Heart left ventricle (tissue), 16 donors: ENCODE measurements around the gene RBP2. TPM values are rescaled to one million over a fixed set of nuclear protein-coding genes. Genes with fewer than 3 reads are reported as not detected.

Experiments used
- ATAC-seq, 4 donors: fragments of 200-7000 bp; cut with Tn5 transposase; one replicate each; pipeline ENCODE4 v1.9.1; 2020 to 2022; ENCODE audit warnings: moderate library complexity in 4 of 4, mild to moderate bottlenecking in 3 of 4, moderate number of reproducible peaks in 1 of 4
- DNase-seq, 5 donors: peaks; one replicate each; pipeline ENCODE4 v3.0.0-alpha.2; 2020
- H3K27ac ChIP-seq, 12 donors: fragments of 200-600 bp; sonication (generic) in 4 of 12; one replicate each; pipeline versions ENCODE4 v1.5.0 to v1.8.0; 2016 to 2022; ENCODE audit warnings: mild to moderate bottlenecking in 2 of 12
- H3K27me3 ChIP-seq, 9 donors: fragments of 200-600 bp; sonication (generic) in 2 of 9; one replicate each; pipeline versions ENCODE4 v1.5.1 to v1.8.0; 2016 to 2022; ENCODE audit warnings: mild to moderate bottlenecking in 3 of 9
- H3K36me3 ChIP-seq, 9 donors: fragments of 200-600 bp; sonication (generic) in 2 of 9; one replicate each; pipeline versions ENCODE4 v1.5.0 to v1.8.0; 2018 to 2022; ENCODE audit warnings: mild to moderate bottlenecking in 2 of 9
- H3K4me1 ChIP-seq, 12 donors: fragments of 200-600 bp; sonication (generic) in 4 of 12; one replicate each; pipeline versions ENCODE4 v1.5.0 to v1.8.0; 2016 to 2022; ENCODE audit warnings: mild to moderate bottlenecking in 3 of 12
- H3K4me3 ChIP-seq, 12 donors: fragments of 200-600 bp; sonication (generic) in 4 of 12; one replicate each; pipeline versions ENCODE4 v1.5.0 to v1.8.0; 2017 to 2022; ENCODE audit warnings: mild to moderate bottlenecking in 9 of 12, moderate library complexity in 4 of 12
- H3K9me3 ChIP-seq, 12 donors: fragments of 200-600 bp; sonication (generic) in 4 of 12; one replicate each; pipeline versions ENCODE4 v1.5.0 to v1.8.0; 2016 to 2022; ENCODE audit warnings: mild to moderate bottlenecking in 1 of 12
- CTCF ChIP-seq, 12 donors: fragments of 200-600 bp; sonication (generic) in 4 of 12; IDR thresholded peaks; one replicate each; pipeline versions ENCODE4 v1.5.0 to v1.8.0; 2018 to 2022; ENCODE audit warnings: antibody characterized with exemption in 12 of 12, mild to moderate bottlenecking in 5 of 12
- POLR2A ChIP-seq, 2 donors: fragments of 450-650 bp; IDR thresholded peaks; one replicate each; pipeline ENCODE4 v1.6.1; 2017; ENCODE audit warnings: antibody characterized with exemption in 2 of 2, mild to moderate bottlenecking in 2 of 2, moderate library complexity in 2 of 2
- WGBS, 4 donors: extraction: QIAGEN DNeasy Blood & Tissue Kit in 2 of 4; methylation state at CpG; one replicate each; pipeline versions ENCODE4 v1.1.5 to v1.1.7; 2013 to 2018; 5-methylcytosine and 5-hydroxymethylcytosine counted together
- intact Hi-C, 10 donors: fragments of 100-400 bp; cut with DNase I; formaldehyde crosslinking; loops; one replicate each; pipeline versions ENCODE4 v1.11.1 to v1.14.2; 2022
- polyA plus RNA-seq, 2 donors: library from polyadenylated mRNA; stranded (reverse); fragments of 200-250 nt; gene quantifications; one replicate each; pipeline ENCODE4 v1.2.3, GENCODE V29; 2013
- total RNA-seq, 9 donors: library from RNA; depleted of rRNA in 2 of 9; stranded (reverse); fragments of >200 nt in 2 of 9; fragmentation: NEBNext Ultra II Directional in 3 of 9; extraction: Animal tissue kit (Norgen Biotek cat#: 25700) in 3 of 9; gene quantifications; one replicate each; pipeline versions ENCODE4 v1.1.0 to v1.2.4, GENCODE V29; 2016 to 2023
- donor health status: ischemic (EF 13 %, LVEDD 7.1; RV severe dilation, severe dysfunction).
- donor health status: healthy with polysubstance abuse.
- donor health status: DM: no; HTN: yes; CAD: no.
- donor health status: DM: no; HTN: no; CAD: no.
- donor health status: ischemic (EF 25% LVEDD 6.9; RV normal size, moderate dysfunction).
- donor health status: ischemic (EF 25% LVEDD 5.7; RV mildly dilated, moderate dysfunction).
- donor health status: healthy.
- donor health status: DM: yes; HTN: yes; CAD: no.
- donor health status: ischemic (EF 35%, LVEDD 5.7; RV mildly dilated, moderate dysfunction).
- donor health status: nonischemic (EF 11% LVEDD 7.7; RV severe dilation, severe dysfunction).
- donor health status: DM: yes; HTN: yes; CAD: no.
- donor health status: PGD.
- donor health status: ischemic (EF 29% LVEDD 5.4; RV normal size, mild dysfunction).
- donor health status: nonischemic (EF 23%, LVEDD 6.1; RV moderate dilation, normal function).

Gene RBP2
- total and polyA plus RNA-seq, 11 donors: 0.25 TPM; not detected in 10

- WGBS, 4 donors: 64 to 81% (median 75%) methylated on average over 3 of the region's 3 CpGs
- Histone ChIP-seq H3K4me3 (no peak overlapping the region), H3K27ac (no peak overlapping the region), H3K4me1 (no peaks in the 10 kb centered on the region), H3K27me3 (no peaks in the 10 kb centered on the region), H3K9me3 (no peaks in the 10 kb centered on the region), H3K36me3 (no peaks in the 10 kb centered on the region)
- TF ChIP-seq CTCF (IDR thresholded peaks at IDR 0.05) (no peak), POLR2A (IDR thresholded peaks at IDR 0.05) (no peak)
- intact Hi-C loops: no loop called here
- ATAC-seq: peak; percentile 64 to 84 (median 76)
- peak in 1 of 5 donors; percentile 31 for DNase-seq
Measured at GRCh38 chr3:139448104-139448503, 28.2 kb downstream of the RBP2 start.

- Histone ChIP-seq H3K4me1 (no peaks in the 10 kb centered on the region), H3K27me3 (no peaks in the 10 kb centered on the region), H3K9me3 (no peaks in the 10 kb centered on the region), H3K27ac (no peak overlapping the region), H3K4me3 (no peak overlapping the region), H3K36me3 (no peaks in the 10 kb centered on the region)
- DNase-seq (no peak), ATAC-seq (no peak)
- TF ChIP-seq CTCF (IDR thresholded peaks at IDR 0.05) (no peak), POLR2A (IDR thresholded peaks at IDR 0.05) (no peak)
- intact Hi-C loops: no loop called here
Measured at GRCh38 chr3:139447486-139447885, 28.8 kb downstream of the RBP2 start.

- DNase-seq (no peak), ATAC-seq (no peak)
- TF ChIP-seq CTCF (IDR thresholded peaks at IDR 0.05): no peak
- no peak for TF ChIP-seq POLR2A (IDR thresholded peaks at IDR 0.05)
- no peaks in the 10 kb centered on the region for H3K9me3 ChIP-seq
- no peaks in the 10 kb centered on the region for H3K36me3 ChIP-seq
- H3K27ac ChIP-seq: no peak overlapping the region
- no peak overlapping the region for H3K4me3 ChIP-seq
- 76 to 86% (median 85%) methylated on average over 4 of the region's 4 CpGs for WGBS, 4 donors
- H3K4me1 ChIP-seq: no peaks in the 10 kb centered on the region
- H3K27me3 ChIP-seq: no peaks in the 10 kb centered on the region
- intact Hi-C loops: loop anchor here in 1 of 10 donors (5.0 kb wide), 1 partner anchor 118 kb away; no protein-coding TSS in a partner anchor
Measured at GRCh38 chr3:139444446-139444845, 31.9 kb downstream of the RBP2 start.

GRCh38 chr3:139443186-139443585, 33.1 kb downstream of the RBP2 start:
- Histone ChIP-seq H3K4me1 (no peaks in the 10 kb centered on the region), H3K27me3 (no peaks in the 10 kb centered on the region), H3K27ac (no peak overlapping the region), H3K36me3 (no peaks in the 10 kb centered on the region), H3K9me3 (no peaks in the 10 kb centered on the region), H3K4me3 (no peak overlapping the region)
- intact Hi-C loops: loop anchor here in 1 of 10 donors (5.0 kb wide), 1 partner anchor 119 kb away; no protein-coding TSS in a partner anchor
- ATAC-seq (no peak), DNase-seq (no peak)
- 87 to 94% (median 89%) methylated on average over 7 of the region's 7 CpGs for WGBS, 4 donors
- TF ChIP-seq POLR2A (IDR thresholded peaks at IDR 0.05) (no peak), CTCF (IDR thresholded peaks at IDR 0.05) (no peak)
